Ovary (tissue), 9 donors: ENCODE measurements around the gene ALX4. TPM values are rescaled to one million over a fixed set of nuclear protein-coding genes. Genes with fewer than 3 reads are reported as not detected.

ENCODE experiments used
- DNase-seq, 5 donors: peaks; one replicate each; pipeline ENCODE4 v3.0.0-alpha.2; 2019 to 2020
- H3K27ac ChIP-seq, 2 donors: fragments of 200-600 bp; one replicate each; pipeline versions ENCODE4 v1.5.1 to v1.8.0; 2019 to 2022
- H3K27me3 ChIP-seq: fragments of 200-600 bp; one replicate; pipeline ENCODE4 v1.8.0; 2022
- H3K36me3 ChIP-seq: fragments of 200-600 bp; sonication (generic); one replicate; pipeline ENCODE4 v1.5.1; 2019
- H3K4me1 ChIP-seq: one replicate; pipeline ENCODE4 v1.8.1; 2013; ENCODE audit warnings: mild to moderate bottlenecking, moderate library complexity; ENCODE audit not compliant: insufficient read depth
- H3K4me3 ChIP-seq: fragments of 200-600 bp; sonication (generic); one replicate; pipeline ENCODE4 v1.5.1; 2017
- H3K9me3 ChIP-seq, 2 donors: fragments of 200-600 bp in 1 of 2; sonication (generic) in 1 of 2; one replicate each; pipeline versions ENCODE4 v1.5.1 to v1.8.1; 2013 to 2019; ENCODE audit warnings: mild to moderate bottlenecking in 1 of 2, moderate library complexity in 1 of 2
- CTCF ChIP-seq, 3 donors: fragments of 450-650 bp in 2 of 3; fragments of 200-600 bp in 1 of 3; IDR thresholded peaks; one replicate each; pipeline versions ENCODE4 v1.5.1 to v1.8.0; 2016 to 2022; ENCODE audit warnings: antibody characterized with exemption in 3 of 3, mild to moderate bottlenecking in 1 of 3
- EP300 ChIP-seq: sonication (generic); formaldehyde crosslinking; IDR thresholded peaks from one replicate; pipeline ENCODE4 v1.6.1; 2017; ENCODE audit warnings: antibody characterized with exemption
- POLR2A ChIP-seq: fragments of 450-650 bp; IDR thresholded peaks from one replicate; pipeline ENCODE4 v1.6.1; 2017; ENCODE audit warnings: antibody characterized with exemption, mild to moderate bottlenecking, moderate library complexity
- WGBS, 3 donors: extraction: QIAGEN DNeasy Blood & Tissue Kit in 1 of 3; methylation state at CpG; one replicate each; pipeline versions ENCODE4 v1.1.5 to v1.1.7; 2013 to 2017; 5-methylcytosine and 5-hydroxymethylcytosine counted together
- intact Hi-C, 4 donors: fragments of 100-400 bp; cut with DNase I; formaldehyde crosslinking; loops; one replicate each; pipeline versions ENCODE4 v1.11.0 to v1.15.1; 2022 to 2023
- polyA plus RNA-seq, 2 donors: library from polyadenylated mRNA; stranded (reverse); fragments of 200-250 nt in 1 of 2; fragments of 350-450 nt in 1 of 2; fragmentation: Illumina TruSeq in 1 of 2; extraction: RNeasy Lipid Tissue Mini Kit (QIAGEN cat#74804) in 1 of 2; gene quantifications; one replicate each; pipeline ENCODE4 v1.2.3, GENCODE V29; 2013 to 2014
- total RNA-seq, 7 donors: library from RNA; depleted of rRNA in 2 of 7; stranded (reverse); fragments of >200 nt in 2 of 7; fragmentation: NEBNext Ultra II Directional in 3 of 7; extraction: Animal tissue kit (Norgen Biotek cat#: 25700) in 3 of 7; gene quantifications; one replicate each; pipeline versions ENCODE4 v1.1.0 to v1.2.4, GENCODE V29; 2016 to 2023
- donor health status: DM: no; HTN: no; CAD: no; lungs with moderate emphysema.
- donor health status: DM: no; HTN: no; CAD: no.
- donor health status: Bipolar disorder and iron deficiency.
- donor health status: DM: yes; HTN: yes; CAD: no.
- donor health status: DM: no; HTN: no; CAD: no.
- donor health status: DM: yes; HTN: yes; CAD: no.

The ALX4 gene
- total and polyA plus RNA-seq, 9 donors: 0.01 to 0.18 (median 0.05) TPM; not detected in 4

GRCh38 chr11:44348721-44349120, 38.8 kb upstream of the ALX4 start:
- no peaks in the 10 kb centered on the region for H3K36me3 ChIP-seq
- no peak for DNase-seq
- H3K4me3 ChIP-seq: no peak overlapping the region
- no peak overlapping the region for H3K27ac ChIP-seq
- H3K9me3 ChIP-seq: no peaks in the 10 kb centered on the region
- H3K27me3 ChIP-seq: no peaks in the 10 kb centered on the region
- intact Hi-C loops: no loop called here
- no peaks in the 10 kb centered on the region for H3K4me1 ChIP-seq
- 79 to 84% (median 83%) methylated on average over 10 of the region's 10 CpGs for WGBS, 3 donors
- TF ChIP-seq CTCF (IDR thresholded peaks at IDR 0.05) (no peak), POLR2A (no peak), EP300 (no peak)

GRCh38 chr11:44348114-44348513, 38.2 kb upstream of the ALX4 start:
- 59 to 86% (median 68%) methylated on average over 2 of the region's 2 CpGs for WGBS, 3 donors

GRCh38 chr11:44347538-44347937, 37.6 kb upstream of the ALX4 start:
- no peak for TF ChIP-seq CTCF (IDR thresholded peaks at IDR 0.05)
- no peak for TF ChIP-seq EP300
- TF ChIP-seq POLR2A: no peak
- 90 to 92% (median 92%) methylated on average over 5 of the region's 5 CpGs for WGBS, 3 donors
- Histone ChIP-seq H3K27me3 (no peaks in the 10 kb centered on the region), H3K27ac (no peak overlapping the region), H3K36me3 (no peaks in the 10 kb centered on the region), H3K9me3 (no peaks in the 10 kb centered on the region), H3K4me1 (no peaks in the 10 kb centered on the region), H3K4me3 (no peak overlapping the region)
- intact Hi-C loops: no loop called here
- no peak for DNase-seq

More at GRCh38 chr11:44348114-44348513, 38.2 kb upstream of the ALX4 start:
- no peak for TF ChIP-seq POLR2A
- no peak for TF ChIP-seq CTCF (IDR thresholded peaks at IDR 0.05)
- TF ChIP-seq EP300: no peak
- H3K4me1 ChIP-seq: no peaks in the 10 kb centered on the region
- H3K27ac ChIP-seq: no peak overlapping the region
- H3K4me3 ChIP-seq: no peak overlapping the region
- no peaks in the 10 kb centered on the region for H3K9me3 ChIP-seq
- H3K27me3 ChIP-seq: no peaks in the 10 kb centered on the region
- no peak for DNase-seq
- no peaks in the 10 kb centered on the region for H3K36me3 ChIP-seq
- intact Hi-C loops: no loop called here

GRCh38 chr11:44346983-44347382, 37.0 kb upstream of the ALX4 start:
- H3K4me1 ChIP-seq: no peaks in the 10 kb centered on the region
- H3K4me3 ChIP-seq: no peak overlapping the region
- H3K27ac ChIP-seq: no peak overlapping the region
- no peaks in the 10 kb centered on the region for H3K9me3 ChIP-seq
- no peak for DNase-seq
- intact Hi-C loops: no loop called here
- 61 to 78% (median 63%) methylated on average over 6 of the region's 6 CpGs for WGBS, 3 donors
- no peaks in the 10 kb centered on the region for H3K27me3 ChIP-seq
- TF ChIP-seq POLR2A: no peak
- TF ChIP-seq CTCF (IDR thresholded peaks at IDR 0.05): no peak
- TF ChIP-seq EP300: no peak
- no peaks in the 10 kb centered on the region for H3K36me3 ChIP-seq

GRCh38 chr11:44345781-44346180, 35.8 kb upstream of the ALX4 start:
- 80 to 90% (median 88%) methylated on average over 3 of the region's 3 CpGs for WGBS, 3 donors
- intact Hi-C loops: no loop called here
- no peak for TF ChIP-seq CTCF (IDR thresholded peaks at IDR 0.05)
- no peak for TF ChIP-seq POLR2A
- no peak for TF ChIP-seq EP300
- Histone ChIP-seq H3K27ac (no peak overlapping the region), H3K27me3 (no peaks in the 10 kb centered on the region), H3K9me3 (no peaks in the 10 kb centered on the region), H3K4me3 (no peak overlapping the region), H3K36me3 (no peaks in the 10 kb centered on the region), H3K4me1 (no peaks in the 10 kb centered on the region)
- no peak for DNase-seq
